ENCODE data around the gene C1orf232. TPM values are rescaled to one million over a fixed set of nuclear protein-coding genes. Genes with fewer than 3 reads are reported as not detected.

Gene C1orf232
- total RNA-seq, 1 experiment from 2014 or later, result not detected

DNA sequence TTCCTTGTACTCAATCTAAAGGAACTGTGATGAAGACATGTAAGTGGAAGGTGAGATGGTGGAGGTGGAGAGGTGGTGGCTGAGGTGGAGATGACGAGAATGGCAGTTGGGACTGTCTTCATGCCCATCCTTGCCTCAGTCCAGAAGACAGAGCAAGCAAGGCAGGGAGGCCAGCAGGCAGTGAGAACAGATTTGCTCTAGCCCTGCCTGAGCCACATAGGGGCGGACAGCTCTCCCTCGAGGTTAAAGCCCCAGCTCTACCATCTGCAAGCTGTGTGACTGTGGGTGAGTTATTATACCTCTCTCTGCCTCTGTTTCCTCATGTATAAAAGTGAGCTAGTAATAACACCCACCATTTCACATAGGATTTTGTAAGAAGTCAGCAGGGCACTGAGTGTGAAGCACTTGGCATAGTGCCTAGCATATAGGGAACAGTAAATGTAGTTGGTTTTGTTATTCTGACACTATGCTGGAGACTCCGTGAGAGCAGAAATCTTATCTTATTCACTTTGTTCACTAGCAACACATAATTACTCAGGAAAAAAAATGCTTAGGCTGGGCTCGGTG is 14.7 kb downstream of the C1orf232 start:
- intact Hi-C loops (cut with micrococcal nuclease), result no loop called here
- H3K36me3 ChIP-seq (ENCODE audit: control insufficient read depth in 1 of 2, insufficient read depth in 2 of 2, low read length in 2 of 2), result no peaks in the 10 kb centered on the region
- ATAC-seq (no peak), DNase-seq (ENCODE audit: low read depth, low spot score) (no peak)
- no peak overlapping the region for H3K4me3 ChIP-seq (replicated peaks in 1 of 2; ENCODE audit: low read depth in 1 of 2, low read length in 2 of 2)
- H2AFZ ChIP-seq (ENCODE audit: low read depth, low read length, poor library complexity, severe bottlenecking), result no peak overlapping the region
- RAD21 ChIA-PET (ENCODE audit: low non-redundant PET in 1 of 2, low total read pairs in 2 of 2, uncharacterized antibody in 2 of 2, unreplicated experiment in 2 of 2), result no interaction called here
- H3K9me2 ChIP-seq (ENCODE audit: insufficient read depth), result no peaks in the 10 kb centered on the region
- H3K9ac ChIP-seq (ENCODE audit: low read length), result no peak overlapping the region
- POLR2A ChIA-PET, result no interaction called here
- peaks cover 9 to 22% of the 10 kb centered on the region in 2 experiments for H3K4me1 ChIP-seq (ENCODE audit: control insufficient read depth in 1 of 2, insufficient read depth in 2 of 2, low read length in 2 of 2)
- no peaks in the 10 kb centered on the region for H3K79me2 ChIP-seq (ENCODE audit: insufficient read depth, low read length)
- no TSS peak for BruUV-seq (replicated peaks)
- H3K9me3 ChIP-seq (ENCODE audit: control insufficient read depth in 1 of 2, insufficient read depth in 1 of 2, low read depth in 1 of 2, low read length in 2 of 2), result no peaks in the 10 kb centered on the region
- H3K27ac ChIP-seq (ENCODE audit: low read depth, low read length), result no peak overlapping the region
- H4K20me1 ChIP-seq (ENCODE audit: insufficient read depth), result no peaks in the 10 kb centered on the region
- TF ChIP-seq JUND (IDR thresholded peaks at IDR 0.05), result no peak
- TF ChIP-seq, protein P1, sequence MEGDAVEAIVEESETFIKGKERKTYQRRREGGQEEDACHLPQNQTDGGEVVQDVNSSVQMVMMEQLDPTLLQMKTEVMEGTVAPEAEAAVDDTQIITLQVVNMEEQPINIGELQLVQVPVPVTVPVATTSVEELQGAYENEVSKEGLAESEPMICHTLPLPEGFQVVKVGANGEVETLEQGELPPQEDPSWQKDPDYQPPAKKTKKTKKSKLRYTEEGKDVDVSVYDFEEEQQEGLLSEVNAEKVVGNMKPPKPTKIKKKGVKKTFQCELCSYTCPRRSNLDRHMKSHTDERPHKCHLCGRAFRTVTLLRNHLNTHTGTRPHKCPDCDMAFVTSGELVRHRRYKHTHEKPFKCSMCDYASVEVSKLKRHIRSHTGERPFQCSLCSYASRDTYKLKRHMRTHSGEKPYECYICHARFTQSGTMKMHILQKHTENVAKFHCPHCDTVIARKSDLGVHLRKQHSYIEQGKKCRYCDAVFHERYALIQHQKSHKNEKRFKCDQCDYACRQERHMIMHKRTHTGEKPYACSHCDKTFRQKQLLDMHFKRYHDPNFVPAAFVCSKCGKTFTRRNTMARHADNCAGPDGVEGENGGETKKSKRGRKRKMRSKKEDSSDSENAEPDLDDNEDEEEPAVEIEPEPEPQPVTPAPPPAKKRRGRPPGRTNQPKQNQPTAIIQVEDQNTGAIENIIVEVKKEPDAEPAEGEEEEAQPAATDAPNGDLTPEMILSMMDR (IDR thresholded peaks at IDR 0.05 in 2 of 3, conservative IDR thresholded peaks at IDR 0.05 in 1 of 3; ENCODE audit: borderline replicate concordance in 1 of 3, insufficient read depth in 1 of 3, low read depth in 2 of 3, low read length in 2 of 3), result no peak
- TF ChIP-seq ELF1 (IDR thresholded peaks at IDR 0.05; ENCODE audit: borderline replicate concordance, low read depth), result no peak
- no peak for TF ChIP-seq SRF (IDR thresholded peaks at IDR 0.05; ENCODE audit: low read depth)
- TF ChIP-seq ZNF274 (IDR thresholded peaks at IDR 0.05; ENCODE audit: low read depth, low read length), result no peak
- TF ChIP-seq ZFX (IDR thresholded peaks at IDR 0.05), result no peak
- no peak for TF ChIP-seq EZH2phosphoT487 (IDR thresholded peaks at IDR 0.05; ENCODE audit: borderline replicate concordance)
- TF ChIP-seq, protein P2, sequence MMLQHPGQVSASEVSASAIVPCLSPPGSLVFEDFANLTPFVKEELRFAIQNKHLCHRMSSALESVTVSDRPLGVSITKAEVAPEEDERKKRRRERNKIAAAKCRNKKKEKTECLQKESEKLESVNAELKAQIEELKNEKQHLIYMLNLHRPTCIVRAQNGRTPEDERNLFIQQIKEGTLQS (IDR thresholded peaks at IDR 0.05), result no peak
- TF ChIP-seq EZH2 (IDR thresholded peaks at IDR 0.05), result no peak
- no peak for TF ChIP-seq SP1 (IDR thresholded peaks at IDR 0.05; ENCODE audit: low read depth)
- no peak for TF ChIP-seq RAD21 (IDR thresholded peaks at IDR 0.05; ENCODE audit: low read depth)
- no peaks in the 10 kb centered on the region for H3K27me3 ChIP-seq (ENCODE audit: insufficient read depth, low read length)
- CTCF ChIA-PET, result interaction anchor here (1.4 to 1.8 kb wide), 2 partner anchors 9 to 16 kb away, joined by 5 to 11 read pairs; partner anchors contain the start of gene ZNF593
- no peak overlapping the region for H3K4me2 ChIP-seq (ENCODE audit: low read length)
